Cardiac fibroblast (primary cell): ENCODE results near the gene KRT7.

Experiments
- DNase-seq, 2 donors: peaks; one replicate each; pipeline versions ENCODE4 v3.0.0 to v3.0.0-alpha.2; 2010; ENCODE audit warnings: low read depth in 2 of 2
- H3K4me3 ChIP-seq, 2 donors: replicated peaks in 1 of 2; 1 replicate in 1 of 2; 2 replicates in 1 of 2; pipeline ENCODE4 v1.5.1; 2011; ENCODE audit warnings: low read depth in 2 of 2, low read length in 2 of 2, mild to moderate bottlenecking in 2 of 2, moderate library complexity in 1 of 2
- TF ChIP-seq, protein P1 (sequence below): IDR thresholded peaks from one replicate; pipeline ENCODE4 v1.5.1; 2011; ENCODE audit warnings: low read depth, mild to moderate bottlenecking, low read length, inconsistent platforms

KRT7 gene

DNA sequence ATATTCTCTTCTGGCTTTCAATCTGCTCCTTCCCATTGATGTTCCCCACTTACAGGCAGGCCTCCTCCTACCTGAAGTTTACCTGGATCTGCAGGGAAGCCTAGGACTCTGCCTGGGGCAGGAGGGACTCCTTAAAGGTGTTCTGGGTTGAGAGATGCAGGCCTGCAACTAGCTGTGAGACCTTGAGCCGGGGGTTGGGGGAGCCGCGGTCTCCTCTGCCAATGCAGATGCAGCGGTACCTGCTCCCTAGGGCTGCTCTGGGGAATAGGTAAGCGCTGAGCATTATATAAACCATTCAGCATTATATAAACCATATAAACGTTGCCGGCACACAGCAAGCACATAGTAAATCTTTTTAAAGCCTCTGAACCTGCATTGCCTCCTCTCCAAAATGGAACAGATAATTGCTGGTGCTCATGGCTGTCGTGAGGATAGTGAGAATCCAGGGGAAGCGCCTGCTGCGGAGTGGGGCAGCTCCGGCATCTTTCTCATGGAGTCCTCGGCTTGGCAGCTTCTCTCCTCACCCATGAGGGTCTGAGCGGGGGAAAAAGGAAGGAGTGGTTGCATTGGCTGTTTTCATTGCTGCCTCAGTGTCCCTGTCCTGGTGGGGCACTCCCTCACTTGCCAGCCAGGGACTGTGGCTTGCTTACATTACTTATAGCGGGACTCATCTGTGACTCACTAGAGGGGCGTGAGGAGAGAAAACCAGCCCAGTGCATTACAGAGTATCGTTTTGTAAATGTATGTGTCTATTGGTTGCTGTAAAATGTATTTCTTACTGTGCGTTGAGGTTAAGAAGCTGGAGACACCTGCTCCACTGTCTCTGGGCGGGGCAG, 28.7 kb upstream of the KRT7 start:
- no peak for DNase-seq
- TF ChIP-seq, protein P1, sequence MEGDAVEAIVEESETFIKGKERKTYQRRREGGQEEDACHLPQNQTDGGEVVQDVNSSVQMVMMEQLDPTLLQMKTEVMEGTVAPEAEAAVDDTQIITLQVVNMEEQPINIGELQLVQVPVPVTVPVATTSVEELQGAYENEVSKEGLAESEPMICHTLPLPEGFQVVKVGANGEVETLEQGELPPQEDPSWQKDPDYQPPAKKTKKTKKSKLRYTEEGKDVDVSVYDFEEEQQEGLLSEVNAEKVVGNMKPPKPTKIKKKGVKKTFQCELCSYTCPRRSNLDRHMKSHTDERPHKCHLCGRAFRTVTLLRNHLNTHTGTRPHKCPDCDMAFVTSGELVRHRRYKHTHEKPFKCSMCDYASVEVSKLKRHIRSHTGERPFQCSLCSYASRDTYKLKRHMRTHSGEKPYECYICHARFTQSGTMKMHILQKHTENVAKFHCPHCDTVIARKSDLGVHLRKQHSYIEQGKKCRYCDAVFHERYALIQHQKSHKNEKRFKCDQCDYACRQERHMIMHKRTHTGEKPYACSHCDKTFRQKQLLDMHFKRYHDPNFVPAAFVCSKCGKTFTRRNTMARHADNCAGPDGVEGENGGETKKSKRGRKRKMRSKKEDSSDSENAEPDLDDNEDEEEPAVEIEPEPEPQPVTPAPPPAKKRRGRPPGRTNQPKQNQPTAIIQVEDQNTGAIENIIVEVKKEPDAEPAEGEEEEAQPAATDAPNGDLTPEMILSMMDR = no peak
- no peak overlapping the region for H3K4me3 ChIP-seq

DNA sequence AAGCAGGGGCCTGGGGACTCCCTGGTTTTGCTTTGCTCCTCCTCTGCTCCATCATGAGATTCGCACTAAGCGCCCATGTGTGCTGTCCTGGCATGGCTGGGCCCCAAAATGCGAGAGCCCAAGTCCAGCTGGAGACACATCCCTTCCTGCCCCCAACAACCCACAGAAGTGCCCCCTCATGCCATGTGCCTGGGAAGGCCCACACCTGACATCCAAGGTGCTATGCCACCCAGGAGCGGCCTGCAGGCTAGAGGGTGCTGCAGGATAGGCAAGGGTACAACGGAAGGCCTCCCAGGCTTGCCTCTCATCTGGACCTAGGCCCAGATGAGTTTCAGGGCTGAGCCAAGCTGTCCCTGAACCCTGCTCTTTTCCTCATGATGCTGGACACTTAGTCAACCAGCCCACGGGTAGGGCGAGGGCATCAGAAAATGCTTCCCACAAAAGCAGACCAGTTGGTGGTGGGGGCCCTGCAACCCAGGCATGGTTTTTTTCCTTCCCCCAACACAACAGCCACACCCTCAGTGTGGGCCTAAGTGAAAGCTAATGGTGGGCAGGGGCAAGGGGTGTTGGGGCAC, 28.0 kb upstream of the KRT7 start:
- TF ChIP-seq, protein P1 = no peak
- no peak for DNase-seq
- no peak overlapping the region for H3K4me3 ChIP-seq

DNA sequence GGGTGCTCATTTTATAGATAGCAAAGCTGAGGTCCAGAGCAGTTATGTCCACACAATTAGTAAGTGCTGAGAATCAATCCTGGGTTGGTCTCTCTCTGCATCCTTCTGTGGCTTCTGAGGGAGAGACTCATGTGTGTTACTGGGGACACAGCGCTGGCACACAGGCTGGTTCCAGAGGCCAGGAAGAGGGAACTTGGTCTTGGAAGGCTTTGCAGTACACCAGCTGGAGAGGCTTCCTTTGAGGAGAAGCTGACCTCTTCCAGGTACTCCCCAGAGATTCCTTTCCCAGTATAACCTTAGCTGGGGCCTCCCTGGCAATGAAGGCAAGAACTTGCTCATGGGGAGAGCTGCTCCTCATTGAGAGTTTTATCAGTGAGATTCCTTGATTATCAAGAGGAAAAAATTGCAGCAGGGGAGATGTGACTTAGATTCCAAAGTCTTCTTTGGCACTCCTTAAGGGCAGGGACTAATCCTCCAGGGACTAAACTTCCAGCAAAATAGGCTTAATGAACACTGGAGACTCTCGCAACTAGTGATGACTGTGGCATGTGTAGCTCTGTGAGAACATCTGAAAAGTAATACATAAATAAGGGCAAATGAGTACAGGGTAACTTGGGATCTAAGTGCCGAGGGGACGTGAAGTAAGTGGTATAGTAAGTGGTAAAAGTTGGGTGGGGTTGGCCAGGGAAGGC, 27.3 kb upstream of the KRT7 start:
- TF ChIP-seq, protein P1 = no peak
- no peak for DNase-seq
- H3K4me3 ChIP-seq = no peak overlapping the region

DNA sequence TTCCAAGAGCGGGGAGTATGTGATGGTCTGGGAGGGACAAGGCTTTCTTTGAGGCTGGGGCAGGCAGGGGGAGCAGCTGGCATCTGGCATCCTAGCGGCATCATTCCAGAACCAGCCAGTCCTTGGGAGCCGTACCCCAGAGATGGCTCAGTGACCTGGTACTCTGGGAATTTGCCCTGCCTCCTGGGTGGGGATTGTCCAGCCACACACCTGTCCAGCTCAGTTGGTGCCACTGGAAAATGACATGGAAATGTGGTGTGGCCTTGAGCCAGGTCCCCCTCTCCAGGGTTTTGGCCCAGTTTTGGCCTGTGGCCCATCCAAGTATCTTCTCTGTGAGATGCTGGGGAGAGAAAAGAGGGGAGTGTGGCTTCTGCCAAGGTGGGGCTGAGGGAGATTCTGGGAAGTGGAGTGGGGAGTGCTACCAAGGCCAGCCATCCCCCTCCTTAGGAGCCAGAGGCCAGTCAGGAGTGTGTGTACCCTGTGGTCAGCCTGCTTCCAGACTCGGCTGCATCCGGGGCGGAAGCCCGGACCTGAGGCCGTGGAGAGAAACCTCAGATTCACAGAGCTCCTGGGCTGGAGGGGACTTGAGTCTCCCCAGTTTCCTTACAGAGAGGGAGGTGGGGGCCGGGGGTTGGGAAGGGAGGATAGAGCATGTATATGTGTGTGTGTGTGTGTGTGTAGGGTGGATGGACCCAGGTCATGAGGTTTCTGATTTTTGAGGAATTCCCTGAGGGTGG, 26.6 kb upstream of the KRT7 start:
- H3K4me3 ChIP-seq = no peak overlapping the region
- TF ChIP-seq, protein P1 = no peak
- DNase-seq = no peak

DNA sequence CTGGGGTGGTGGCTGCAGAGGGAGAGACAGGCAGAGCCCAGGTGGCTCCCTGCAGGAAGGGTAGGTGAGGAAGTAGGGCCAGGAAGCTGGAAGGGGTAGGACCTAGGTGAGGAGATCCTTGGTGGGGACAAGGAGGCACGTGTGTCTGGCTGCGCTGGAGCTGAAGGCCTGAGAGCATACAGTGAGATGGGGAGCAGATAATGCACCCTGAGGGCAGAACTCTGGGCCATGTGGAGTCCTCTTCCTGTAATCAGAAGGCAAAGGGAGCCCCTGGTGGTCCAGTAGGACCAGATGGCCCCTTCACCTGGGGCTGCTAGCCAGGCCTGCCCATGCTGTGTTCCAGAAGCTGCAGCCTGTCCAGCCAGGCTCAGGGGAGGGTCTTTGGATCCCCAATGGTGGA, 25.9 kb upstream of the KRT7 start:
- TF ChIP-seq, protein P1 = no peak
- H3K4me3 ChIP-seq = no peak overlapping the region
- no peak for DNase-seq

DNA sequence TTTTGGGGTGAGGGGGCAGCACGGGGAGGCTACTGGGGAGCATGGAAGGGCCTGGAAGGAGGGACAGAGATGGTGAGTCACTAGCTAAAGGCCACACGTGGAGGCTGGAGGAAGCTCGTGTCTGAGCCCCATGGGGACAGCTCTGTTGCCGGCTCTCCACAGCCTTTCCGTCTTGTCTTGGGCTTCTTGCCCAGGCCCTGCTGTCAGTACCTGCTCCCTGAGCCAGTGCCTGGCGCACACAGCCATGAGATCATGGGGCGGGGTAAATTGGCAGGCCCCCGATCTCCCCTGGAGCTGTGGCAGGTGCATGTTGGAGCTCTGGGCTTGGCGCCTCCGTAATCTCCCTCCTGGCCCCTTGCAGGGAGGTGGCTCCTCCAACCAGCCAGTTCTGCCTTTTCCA, 25.1 kb upstream of the KRT7 start:
- no peak overlapping the region for H3K4me3 ChIP-seq
- DNase-seq = peak; percentile 86 to 90
- TF ChIP-seq, protein P1 = no peak
